OCI-LY3 (cell line): Measurements from ENCODE around the gene MYRF.

Source experiments
- H2AFZ ChIP-seq: fragments of 200-600, 300-600 bp; shearing (Covaris generic); 2 replicates; pipeline ENCODE4 v1.6.0; 2014; ENCODE audit warnings: antibody characterized with exemption, low read depth, low read length
- H3K27ac ChIP-seq: fragments of 200-600, 300-600 bp; sonication (generic); 2 replicates; pipeline ENCODE4 v1.5.1; 2014; ENCODE audit warnings: mild to moderate bottlenecking, low read length, moderate library complexity, mixed read lengths
- H3K27me3 ChIP-seq: fragments of 200-600, 300-600 bp; sonication (generic); 2 replicates; pipeline ENCODE4 v1.6.1; 2014; ENCODE audit warnings: low read depth, low read length, mixed read lengths
- H3K36me3 ChIP-seq: fragments of 200-600, 300-600 bp; sonication (generic); replicated peaks from 2 replicates; pipeline ENCODE3; 2014; ENCODE audit warnings: low read depth, low read length, mixed read lengths
- H3K4me1 ChIP-seq: fragments of 300-600, 200-600 bp; sonication (generic); 2 replicates; pipeline ENCODE4 v1.6.1; 2014; ENCODE audit warnings: low read length, mixed read lengths
- H3K4me2 ChIP-seq: fragments of 200-600, 300-600 bp; sonication (generic); 2 replicates; pipeline ENCODE4 v1.6.1; 2014; ENCODE audit warnings: low read length, mixed read lengths
- H3K4me3 ChIP-seq: fragments of 300-600, 200-600 bp; sonication (generic); 2 replicates; pipeline ENCODE4 v1.5.1; 2014; ENCODE audit warnings: antibody characterized with exemption, mild to moderate bottlenecking, low read length, moderate library complexity
- H3K79me2 ChIP-seq: fragments of 300-600, 200-600 bp; shearing (Covaris generic); 2 replicates; pipeline ENCODE4 v1.6.1; 2014; ENCODE audit warnings: mild to moderate bottlenecking, low read length, mixed read lengths
- H3K9ac ChIP-seq: fragments of 300-600, 200-600 bp; shearing (Covaris generic); 2 replicates; pipeline ENCODE4 v1.6.0; 2014; ENCODE audit warnings: mild to moderate bottlenecking, low read length, moderate library complexity
- H3K9me3 ChIP-seq: fragments of 200-600, 300-600 bp; shearing (Covaris generic); 2 replicates; pipeline ENCODE4 v1.6.1; 2014; ENCODE audit warnings: low read length, mixed read lengths; ENCODE audit not compliant: insufficient read depth
- H4K20me1 ChIP-seq: fragments of 200-600, 300-600 bp; sonication (generic); 2 replicates; pipeline ENCODE4 v1.6.1; 2016; ENCODE audit warnings: low read length, mixed read lengths; ENCODE audit not compliant: insufficient read depth
- EZH2phosphoT487 ChIP-seq: fragments of 200-600 bp; shearing (Covaris generic); IDR thresholded peaks from 2 replicates; pipeline ENCODE4 v1.6.1; 2018; ENCODE audit warnings: antibody characterized with exemption, mixed run types, low read depth
- TF ChIP-seq, protein P1 (sequence below): fragments of 200-600, 300-600 bp; sonication (generic); IDR thresholded peaks from 2 replicates; pipeline ENCODE4 v1.5.1; 2014; ENCODE audit warnings: antibody characterized with exemption, low read length, low read depth

The MYRF gene

DNA sequence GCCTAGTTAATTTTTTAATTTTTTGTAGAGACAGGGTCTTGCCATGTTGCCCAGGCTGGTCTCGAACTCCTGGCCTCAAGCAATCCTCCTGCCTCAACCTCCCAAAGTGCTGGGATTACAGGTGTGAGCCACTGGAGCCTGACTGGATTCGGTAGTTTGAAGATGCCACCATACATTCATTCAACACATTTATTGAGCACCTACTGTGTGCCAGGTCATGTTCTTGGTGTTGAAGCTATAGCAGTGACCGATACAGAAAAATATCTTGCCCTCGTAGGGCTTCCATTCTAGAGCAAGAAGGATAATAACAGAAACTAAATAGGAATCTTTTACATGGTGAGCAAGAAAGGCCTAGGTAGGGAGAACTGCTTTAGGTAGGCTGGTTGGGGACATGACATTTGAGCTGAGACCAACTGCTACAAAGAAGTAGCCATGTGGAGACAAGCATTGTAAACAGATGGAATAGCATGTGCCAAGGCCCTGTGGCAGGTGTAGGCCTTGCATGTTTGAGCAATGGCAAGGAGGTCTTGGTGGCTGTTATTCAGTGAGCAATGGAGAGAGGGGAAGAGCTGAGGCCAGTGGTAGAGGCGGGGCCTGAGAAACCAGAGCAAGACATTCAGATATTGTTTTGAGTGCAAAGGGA is 1.7 kb upstream of the MYRF start:
- Histone ChIP-seq H3K9me3 (no peaks in the 10 kb centered on the region), H3K9ac (no peak overlapping the region), H2AFZ (no peak overlapping the region), H3K36me3 (no peaks in the 10 kb centered on the region), H3K4me3 (no peak overlapping the region), H3K4me2 (no peak overlapping the region), H3K79me2 (no peaks in the 10 kb centered on the region), H3K27me3 (no peaks in the 10 kb centered on the region; the same call in 1 of the 2 replicates), H4K20me1 (no peaks in the 10 kb centered on the region), H3K4me1 (no peaks in the 10 kb centered on the region), H3K27ac (no peak overlapping the region)
- TF ChIP-seq, protein P1, sequence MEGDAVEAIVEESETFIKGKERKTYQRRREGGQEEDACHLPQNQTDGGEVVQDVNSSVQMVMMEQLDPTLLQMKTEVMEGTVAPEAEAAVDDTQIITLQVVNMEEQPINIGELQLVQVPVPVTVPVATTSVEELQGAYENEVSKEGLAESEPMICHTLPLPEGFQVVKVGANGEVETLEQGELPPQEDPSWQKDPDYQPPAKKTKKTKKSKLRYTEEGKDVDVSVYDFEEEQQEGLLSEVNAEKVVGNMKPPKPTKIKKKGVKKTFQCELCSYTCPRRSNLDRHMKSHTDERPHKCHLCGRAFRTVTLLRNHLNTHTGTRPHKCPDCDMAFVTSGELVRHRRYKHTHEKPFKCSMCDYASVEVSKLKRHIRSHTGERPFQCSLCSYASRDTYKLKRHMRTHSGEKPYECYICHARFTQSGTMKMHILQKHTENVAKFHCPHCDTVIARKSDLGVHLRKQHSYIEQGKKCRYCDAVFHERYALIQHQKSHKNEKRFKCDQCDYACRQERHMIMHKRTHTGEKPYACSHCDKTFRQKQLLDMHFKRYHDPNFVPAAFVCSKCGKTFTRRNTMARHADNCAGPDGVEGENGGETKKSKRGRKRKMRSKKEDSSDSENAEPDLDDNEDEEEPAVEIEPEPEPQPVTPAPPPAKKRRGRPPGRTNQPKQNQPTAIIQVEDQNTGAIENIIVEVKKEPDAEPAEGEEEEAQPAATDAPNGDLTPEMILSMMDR, result no peak
- no peak for TF ChIP-seq EZH2phosphoT487

DNA sequence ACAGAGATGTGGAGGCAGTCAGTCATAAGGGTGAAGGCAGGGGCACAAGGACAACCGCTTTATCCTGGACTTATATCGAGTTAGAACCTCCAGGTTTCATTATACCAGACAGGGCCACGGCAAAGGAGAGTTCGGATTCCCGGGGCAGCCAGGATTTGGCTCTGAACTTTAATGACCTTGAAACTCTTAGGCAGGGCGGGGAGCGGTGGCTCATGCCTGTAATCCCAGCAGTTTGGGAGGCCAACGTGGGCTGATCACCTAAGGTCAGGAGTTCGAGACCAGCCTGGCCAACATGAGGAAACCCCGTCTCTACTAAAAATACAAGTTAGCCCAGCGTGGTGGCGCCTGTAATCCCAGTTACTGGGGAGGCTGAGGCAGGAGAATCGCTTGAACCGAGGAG is 1.1 kb upstream of the MYRF start:
- Histone ChIP-seq H2AFZ (no peak overlapping the region), H3K4me1 (no peaks in the 10 kb centered on the region), H3K36me3 (no peaks in the 10 kb centered on the region), H3K4me3 (no peak overlapping the region), H3K9ac (no peak overlapping the region), H3K27me3 (no peaks in the 10 kb centered on the region; the same call in 1 of the 2 replicates), H3K79me2 (no peaks in the 10 kb centered on the region), H3K9me3 (no peaks in the 10 kb centered on the region), H4K20me1 (no peaks in the 10 kb centered on the region), H3K27ac (no peak overlapping the region), H3K4me2 (no peak overlapping the region)
- TF ChIP-seq, protein P1, result no peak
- no peak for TF ChIP-seq EZH2phosphoT487

DNA sequence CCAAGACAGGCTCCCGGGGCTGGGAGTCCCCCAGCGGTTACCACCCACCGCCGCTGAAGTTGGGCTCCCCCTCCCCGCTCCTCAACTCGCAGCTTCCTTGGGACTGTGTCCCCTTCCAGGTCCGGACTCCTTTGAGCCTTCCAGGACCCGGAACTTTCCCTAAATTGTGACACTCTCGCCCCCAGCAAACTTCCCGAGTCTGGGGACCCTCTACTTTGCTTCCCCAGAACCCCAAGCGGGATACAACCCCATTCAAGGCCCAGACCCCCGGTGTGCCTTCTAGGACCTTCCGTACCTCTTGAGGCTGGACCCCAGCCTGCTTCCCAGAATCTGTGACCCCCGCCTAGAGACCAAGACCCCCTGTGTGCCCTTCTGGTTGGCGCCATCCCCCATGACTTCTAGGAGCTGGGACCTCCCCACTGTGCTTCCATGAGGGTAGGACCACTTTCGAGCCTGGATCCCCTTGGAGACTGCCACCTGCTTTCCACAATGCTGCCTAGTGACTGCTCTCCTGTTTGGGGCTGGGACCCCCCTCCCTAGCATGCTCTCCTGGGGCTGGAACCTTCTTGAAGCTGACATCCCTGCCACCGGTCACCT is 587 bp downstream of the MYRF start:
- no peak overlapping the region for H3K4me2 ChIP-seq
- H3K27me3 ChIP-seq, result no peaks in the 10 kb centered on the region; the same call in 1 of the 2 replicates
- H3K27ac ChIP-seq, result no peak overlapping the region
- H3K4me3 ChIP-seq, result no peak overlapping the region
- no peaks in the 10 kb centered on the region for H3K4me1 ChIP-seq
- no peak overlapping the region for H2AFZ ChIP-seq
- no peak for TF ChIP-seq EZH2phosphoT487
- TF ChIP-seq, protein P1, result no peak
- no peaks in the 10 kb centered on the region for H3K36me3 ChIP-seq
- no peak overlapping the region for H3K9ac ChIP-seq
- H3K79me2 ChIP-seq, result no peaks in the 10 kb centered on the region
- H4K20me1 ChIP-seq, result no peaks in the 10 kb centered on the region
- H3K9me3 ChIP-seq, result no peaks in the 10 kb centered on the region

DNA sequence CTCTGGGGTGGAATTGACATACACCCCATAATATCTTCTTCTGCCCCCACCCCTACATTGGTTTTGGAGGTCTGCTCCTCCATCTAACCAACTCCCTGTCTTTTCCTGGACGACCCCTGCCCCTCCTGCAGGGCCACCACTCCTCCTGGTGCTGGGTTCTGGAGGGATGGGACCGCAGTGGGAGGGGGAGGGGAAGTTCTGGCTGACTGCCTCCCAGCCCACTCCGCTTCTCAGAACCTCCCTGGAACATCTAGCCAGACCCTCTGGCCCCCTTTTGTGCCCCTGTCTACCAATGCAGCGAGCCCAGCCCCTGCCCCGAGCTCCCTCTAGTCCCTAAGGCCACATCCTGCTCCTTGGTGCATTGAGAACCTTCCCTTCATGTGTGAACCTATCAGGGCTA is 1.2 kb downstream of the MYRF start:
- no peaks in the 10 kb centered on the region for H3K79me2 ChIP-seq
- H3K4me2 ChIP-seq, result no peak overlapping the region
- no peak overlapping the region for H3K4me3 ChIP-seq
- no peaks in the 10 kb centered on the region for H3K4me1 ChIP-seq
- no peaks in the 10 kb centered on the region for H3K36me3 ChIP-seq
- no peaks in the 10 kb centered on the region for H3K9me3 ChIP-seq
- no peaks in the 10 kb centered on the region; the same call in 1 of the 2 replicates for H3K27me3 ChIP-seq
- H3K9ac ChIP-seq, result no peak overlapping the region
- no peaks in the 10 kb centered on the region for H4K20me1 ChIP-seq
- TF ChIP-seq, protein P1, result no peak
- TF ChIP-seq EZH2phosphoT487, result no peak
- no peak overlapping the region for H2AFZ ChIP-seq
- no peak overlapping the region for H3K27ac ChIP-seq
